DOHH2 (cell line): ENCODE results near the gene PCGF3.

ENCODE experiments used
- H3F3A ChIP-seq: fragments of 200-600 bp; sonication (generic), shearing (Covaris generic); 2 replicates; pipeline ENCODE4 v1.6.0; 2016; ENCODE audit warnings: antibody characterized with exemption, mild to moderate bottlenecking; ENCODE audit not compliant: control insufficient read depth, insufficient read depth
- H3K27ac ChIP-seq: fragments of 200-600 bp; sonication (generic); 2 replicates; pipeline ENCODE4 v1.5.1; 2014; ENCODE audit warnings: low read depth, mild to moderate bottlenecking, low read length, moderate library complexity
- H3K27me3 ChIP-seq: fragments of 200-600 bp; sonication (generic); 2 replicates; pipeline ENCODE4 v1.6.1; 2014; ENCODE audit warnings: mild to moderate bottlenecking, low read length, mixed read lengths; ENCODE audit not compliant: control insufficient read depth
- H3K36me3 ChIP-seq: fragments of 200-600 bp; sonication (generic); 2 replicates; pipeline ENCODE4 v1.6.1; 2014; ENCODE audit warnings: mild to moderate bottlenecking, low read length, moderate library complexity, mixed read lengths; ENCODE audit not compliant: control insufficient read depth
- H3K4me1 ChIP-seq: fragments of 200-600 bp; sonication (generic); 2 replicates; pipeline ENCODE4 v1.6.1; 2014; ENCODE audit warnings: mild to moderate bottlenecking, low read length, mixed read lengths; ENCODE audit not compliant: control insufficient read depth
- H3K4me2 ChIP-seq: fragments of 200-600 bp; sonication (generic); 2 replicates; pipeline ENCODE4 v1.6.0; 2014; ENCODE audit warnings: mild to moderate bottlenecking, low read length, moderate library complexity
- H3K4me3 ChIP-seq: fragments of 200-600 bp; sonication (generic); 2 replicates; pipeline ENCODE4 v1.5.1; 2014; ENCODE audit warnings: mild to moderate bottlenecking, low read length, mixed read lengths
- H3K79me2 ChIP-seq: fragments of 200-600 bp; sonication (generic); 2 replicates; pipeline ENCODE4 v1.6.1; 2014; ENCODE audit warnings: mild to moderate bottlenecking, low read length, mixed read lengths; ENCODE audit not compliant: control insufficient read depth
- H3K9me2 ChIP-seq: fragments of 200-600 bp; sonication (generic); replicated peaks from 2 replicates; pipeline ENCODE4 v1.6.1; 2014; ENCODE audit warnings: mild to moderate bottlenecking, low read length, mixed read lengths; ENCODE audit not compliant: control insufficient read depth
- H3K9me3 ChIP-seq: fragments of 200-600 bp; sonication (generic); 2 replicates; pipeline ENCODE4 v1.6.1; 2014; ENCODE audit warnings: antibody characterized with exemption, low read length, mixed read lengths; ENCODE audit not compliant: control insufficient read depth, insufficient read depth
- H4K20me1 ChIP-seq: fragments of 200-600 bp; sonication (generic); 2 replicates; pipeline ENCODE4 v1.6.0; 2014; ENCODE audit warnings: low read depth, mild to moderate bottlenecking, antibody characterized with exemption, low read length, moderate library complexity; ENCODE audit not compliant: control insufficient read depth, insufficient read depth
- EZH2phosphoT487 ChIP-seq: fragments of 200-600 bp; sonication (generic); IDR thresholded peaks from 2 replicates; pipeline ENCODE4 v1.6.1; 2017; ENCODE audit warnings: borderline replicate concordance, mild to moderate bottlenecking, antibody characterized with exemption, low read length, moderate library complexity, mixed read lengths
- TF ChIP-seq, protein P1 (sequence below): fragments of 200-600 bp; sonication (generic); IDR thresholded peaks from one replicate; pipeline ENCODE4 v1.5.1; 2014; ENCODE audit warnings: antibody characterized with exemption, mild to moderate bottlenecking, low read depth, low read length; ENCODE audit not compliant: poor library complexity, severe bottlenecking

The PCGF3 gene

DNA sequence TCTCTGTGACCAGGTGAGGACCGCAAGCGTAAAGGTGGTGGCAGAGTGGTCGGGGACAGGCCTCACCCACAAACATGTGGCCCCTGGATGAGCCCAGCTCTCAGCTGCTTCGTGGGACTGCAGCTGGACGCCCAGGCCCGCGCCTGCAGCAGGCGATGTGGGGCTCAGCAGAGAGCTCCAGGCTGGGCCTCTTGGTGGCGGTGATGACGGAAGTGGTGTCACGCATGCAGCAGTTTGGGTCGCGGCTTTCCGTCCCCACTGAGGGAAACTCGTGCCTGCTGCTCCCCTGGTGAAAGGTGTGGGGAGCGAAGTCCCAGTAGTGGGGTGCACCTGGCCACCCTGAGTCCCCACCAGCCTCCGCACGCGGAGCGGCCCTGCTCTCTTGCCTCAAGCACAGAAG lies 26.9 kb downstream of the PCGF3 start:
- H3F3A ChIP-seq: no peaks in the 10 kb centered on the region
- H3K79me2 ChIP-seq: peaks cover 18% of the 10 kb centered on the region
- no peak overlapping the region for H3K27ac ChIP-seq
- no peaks in the 10 kb centered on the region for H3K4me1 ChIP-seq
- H3K36me3 ChIP-seq: peaks cover 58% of the 10 kb centered on the region
- no peaks in the 10 kb centered on the region; the same call in 1 of the 2 replicates for H3K9me3 ChIP-seq
- H3K4me2 ChIP-seq: no peak overlapping the region
- H3K4me3 ChIP-seq: no peak overlapping the region
- no peaks in the 10 kb centered on the region; the same call in 1 of the 2 replicates for H4K20me1 ChIP-seq
- TF ChIP-seq, protein P1, sequence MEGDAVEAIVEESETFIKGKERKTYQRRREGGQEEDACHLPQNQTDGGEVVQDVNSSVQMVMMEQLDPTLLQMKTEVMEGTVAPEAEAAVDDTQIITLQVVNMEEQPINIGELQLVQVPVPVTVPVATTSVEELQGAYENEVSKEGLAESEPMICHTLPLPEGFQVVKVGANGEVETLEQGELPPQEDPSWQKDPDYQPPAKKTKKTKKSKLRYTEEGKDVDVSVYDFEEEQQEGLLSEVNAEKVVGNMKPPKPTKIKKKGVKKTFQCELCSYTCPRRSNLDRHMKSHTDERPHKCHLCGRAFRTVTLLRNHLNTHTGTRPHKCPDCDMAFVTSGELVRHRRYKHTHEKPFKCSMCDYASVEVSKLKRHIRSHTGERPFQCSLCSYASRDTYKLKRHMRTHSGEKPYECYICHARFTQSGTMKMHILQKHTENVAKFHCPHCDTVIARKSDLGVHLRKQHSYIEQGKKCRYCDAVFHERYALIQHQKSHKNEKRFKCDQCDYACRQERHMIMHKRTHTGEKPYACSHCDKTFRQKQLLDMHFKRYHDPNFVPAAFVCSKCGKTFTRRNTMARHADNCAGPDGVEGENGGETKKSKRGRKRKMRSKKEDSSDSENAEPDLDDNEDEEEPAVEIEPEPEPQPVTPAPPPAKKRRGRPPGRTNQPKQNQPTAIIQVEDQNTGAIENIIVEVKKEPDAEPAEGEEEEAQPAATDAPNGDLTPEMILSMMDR: no peak
- no peaks in the 10 kb centered on the region for H3K27me3 ChIP-seq
- H3K9me2 ChIP-seq: no peaks in the 10 kb centered on the region

DNA sequence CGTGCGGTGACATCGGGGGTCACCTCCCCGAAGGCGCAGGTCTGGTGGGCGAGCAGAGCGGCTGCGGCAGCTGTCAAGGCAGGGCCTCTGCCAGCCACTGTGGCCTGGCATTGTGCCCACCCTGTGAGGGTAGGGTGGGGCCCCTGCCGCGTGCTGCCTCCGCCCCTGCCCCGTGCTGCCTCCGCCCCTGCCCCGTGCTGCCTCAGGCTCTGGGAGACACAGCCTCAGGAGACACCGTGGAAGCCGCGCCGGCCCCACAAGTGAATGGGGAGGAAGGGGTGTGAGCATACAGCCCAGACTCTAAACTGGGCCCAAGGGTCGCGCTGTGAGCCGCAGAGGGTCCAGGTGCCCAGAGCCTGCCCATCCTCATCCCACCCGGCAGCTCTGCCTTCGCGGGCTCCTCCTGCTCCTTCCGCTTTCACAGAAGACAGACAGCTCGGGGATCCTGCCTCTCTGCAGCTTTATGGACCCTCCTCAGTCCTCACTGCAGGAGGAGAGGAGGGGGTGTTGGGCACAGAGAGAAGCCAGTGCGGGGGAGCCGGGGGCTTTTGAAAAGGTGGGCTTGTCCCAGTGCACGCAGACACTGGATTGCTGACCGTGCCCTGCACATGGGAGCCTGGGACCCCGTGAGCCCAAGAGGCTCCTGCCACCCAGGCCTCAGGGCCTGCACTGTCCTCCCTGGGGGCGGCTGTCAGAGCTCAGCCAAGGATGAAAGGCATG lies 27.4 kb downstream of the PCGF3 start:
- no peak for TF ChIP-seq EZH2phosphoT487
- TF ChIP-seq, protein P1: no peak
- no peaks in the 10 kb centered on the region; the same call in 1 of the 2 replicates for H4K20me1 ChIP-seq
- no peaks in the 10 kb centered on the region for H3K27me3 ChIP-seq
- H3K4me1 ChIP-seq: no peaks in the 10 kb centered on the region
- H3K4me3 ChIP-seq: no peak overlapping the region
- no peaks in the 10 kb centered on the region; the same call in 1 of the 2 replicates for H3K9me3 ChIP-seq
- peaks cover 64% of the 10 kb centered on the region for H3K36me3 ChIP-seq
- no peak overlapping the region for H3K27ac ChIP-seq
- H3K9me2 ChIP-seq: no peaks in the 10 kb centered on the region
- H3K79me2 ChIP-seq: peaks cover 12% of the 10 kb centered on the region
- no peaks in the 10 kb centered on the region for H3F3A ChIP-seq
- no peak overlapping the region for H3K4me2 ChIP-seq

DNA sequence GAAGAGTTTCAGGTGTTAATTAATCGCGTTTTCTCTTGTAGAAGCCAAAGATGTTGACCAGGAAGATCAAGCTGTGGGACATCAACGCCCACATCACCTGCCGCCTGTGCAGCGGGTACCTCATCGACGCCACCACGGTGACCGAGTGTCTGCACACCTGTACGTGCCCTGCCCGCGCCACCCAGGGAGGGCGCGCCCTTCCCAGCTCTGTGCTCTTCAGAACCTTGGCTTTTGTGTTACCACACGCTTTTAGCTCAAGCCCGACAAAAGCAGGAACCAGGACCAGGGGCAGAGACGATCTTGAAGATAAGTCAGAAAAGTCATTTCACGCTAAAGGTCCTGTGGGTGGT lies 28.0 kb downstream of the PCGF3 start:
- H3K4me1 ChIP-seq: no peaks in the 10 kb centered on the region
- H3F3A ChIP-seq: no peaks in the 10 kb centered on the region
- H3K36me3 ChIP-seq: peaks cover 64% of the 10 kb centered on the region
- no peak overlapping the region for H3K4me2 ChIP-seq
- H3K4me3 ChIP-seq: no peak overlapping the region
- no peaks in the 10 kb centered on the region for H3K9me2 ChIP-seq
- no peaks in the 10 kb centered on the region for H3K27me3 ChIP-seq
- no peaks in the 10 kb centered on the region; the same call in 1 of the 2 replicates for H3K9me3 ChIP-seq
- H3K27ac ChIP-seq: no peak overlapping the region
- peaks cover 7% of the 10 kb centered on the region for H3K79me2 ChIP-seq
- H4K20me1 ChIP-seq: no peaks in the 10 kb centered on the region
- TF ChIP-seq EZH2phosphoT487: no peak
- TF ChIP-seq, protein P1: no peak
